ENCODE measurements around the gene RNASE7.
"Not testable (repeated sequence)": the region's sequence is repeated elsewhere in the genome, so short reads cannot be mapped to it uniquely, and the experiment has no call there.

RNASE7 gene, protein sequence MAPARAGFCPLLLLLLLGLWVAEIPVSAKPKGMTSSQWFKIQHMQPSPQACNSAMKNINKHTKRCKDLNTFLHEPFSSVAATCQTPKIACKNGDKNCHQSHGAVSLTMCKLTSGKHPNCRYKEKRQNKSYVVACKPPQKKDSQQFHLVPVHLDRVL

DNA sequence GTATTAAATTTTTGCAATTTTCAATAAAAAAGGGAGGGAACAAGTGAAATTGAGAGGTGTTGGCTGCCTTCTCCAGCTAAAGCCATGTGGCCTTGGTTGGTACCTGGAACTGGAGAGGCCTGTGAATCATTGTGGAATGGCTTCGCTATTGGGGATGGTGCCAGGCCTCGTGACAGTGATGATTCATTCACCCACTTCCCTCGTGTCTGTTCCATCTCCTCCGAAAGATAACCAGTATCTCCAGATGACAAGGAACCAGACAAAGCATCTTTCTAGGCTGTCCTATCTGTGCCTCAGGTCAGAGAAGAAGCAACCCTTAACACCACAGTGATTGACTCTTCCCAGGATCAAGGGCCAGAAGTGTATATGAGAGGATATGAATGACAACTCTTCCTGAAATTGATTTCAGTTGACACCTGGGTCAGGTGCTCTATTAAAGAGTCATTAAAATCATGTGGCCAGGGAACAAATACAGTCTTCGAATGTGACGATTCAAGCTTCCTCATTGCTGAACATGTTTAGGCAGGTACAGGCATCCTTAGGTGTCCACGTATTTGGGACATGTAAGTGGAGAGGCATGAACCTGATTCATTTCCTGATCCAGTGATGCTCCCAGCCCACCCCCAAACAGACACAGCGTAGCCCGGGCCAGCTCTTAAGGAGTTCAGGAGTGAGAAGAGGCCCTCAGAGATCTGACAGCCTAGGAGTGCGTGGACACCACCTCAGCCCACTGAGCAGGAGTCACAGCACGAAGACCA is at the start of gene RNASE7:
TSS of gene RNASE7 (plus strand) at position 687 of the 758 bp plus-strand sequence. CDS start 631 bp downstream, outside the sequence.
- DNase-seq (ENCODE audit: low read depth in 2 of 2) = no peak

DNA sequence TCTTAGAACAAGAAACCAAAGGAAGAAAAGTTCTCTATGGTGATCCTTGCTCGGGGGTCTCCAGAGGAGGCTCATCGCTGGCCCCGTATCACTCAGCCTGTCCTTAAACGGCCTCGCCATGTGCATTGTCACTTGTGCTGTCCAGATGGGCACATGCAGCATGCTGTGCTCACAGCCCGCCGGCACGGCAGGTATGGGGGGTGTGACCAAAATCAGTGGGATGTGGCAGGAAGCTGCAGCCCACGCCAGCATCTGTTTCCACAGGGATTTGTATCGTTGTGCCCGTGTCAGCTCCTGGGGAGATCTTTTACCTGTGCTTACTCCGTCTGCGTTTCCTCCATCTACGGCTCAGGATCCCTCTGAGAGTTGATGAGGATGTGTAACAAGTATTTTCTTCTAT is 45.6 kb upstream of the RNASE7 start:
- DNase-seq (ENCODE audit: low read depth in 2 of 2) = no peak

DNA sequence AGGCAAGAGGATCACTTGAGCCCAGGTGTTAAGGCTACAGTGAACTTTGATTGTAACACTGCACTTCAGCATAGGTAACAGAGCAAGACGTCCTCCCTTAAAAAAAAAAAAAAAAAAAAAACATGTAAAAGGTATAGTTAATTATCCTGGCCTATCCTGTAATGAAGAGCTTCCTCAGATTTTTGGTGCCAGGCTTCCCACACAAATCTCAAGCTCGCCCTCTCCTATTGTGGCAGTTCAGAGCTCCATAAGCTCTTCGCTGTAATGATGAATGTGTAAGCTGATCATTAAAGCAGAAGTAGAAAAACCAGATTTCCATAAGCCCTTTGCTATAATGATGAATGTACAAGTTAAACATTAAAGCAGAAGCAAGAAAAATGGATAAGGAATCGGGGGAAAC is 45.0 kb upstream of the RNASE7 start:
- no peak for DNase-seq (ENCODE audit: low read depth in 2 of 2)

DNA sequence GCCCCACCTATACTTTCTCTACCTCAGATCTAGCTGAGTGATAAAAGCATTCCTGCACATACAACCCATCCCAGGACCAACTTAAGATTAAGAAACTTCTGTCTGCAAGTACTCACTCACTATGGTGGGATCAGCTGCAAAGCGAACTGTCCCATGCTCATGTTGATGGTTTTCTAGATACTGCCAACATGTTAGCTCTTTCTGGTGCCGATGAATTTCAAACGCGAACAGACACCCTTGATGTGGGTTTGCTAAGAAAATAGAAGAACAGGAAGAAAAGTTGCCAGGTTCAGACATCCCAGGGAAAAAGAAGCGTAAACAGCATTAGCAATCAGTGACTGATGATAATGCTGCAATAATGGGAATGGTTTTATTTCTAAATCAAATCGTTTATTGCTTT is 44.6 kb upstream of the RNASE7 start:
- DNase-seq (ENCODE audit: low read depth in 2 of 2) = no peak

DNA sequence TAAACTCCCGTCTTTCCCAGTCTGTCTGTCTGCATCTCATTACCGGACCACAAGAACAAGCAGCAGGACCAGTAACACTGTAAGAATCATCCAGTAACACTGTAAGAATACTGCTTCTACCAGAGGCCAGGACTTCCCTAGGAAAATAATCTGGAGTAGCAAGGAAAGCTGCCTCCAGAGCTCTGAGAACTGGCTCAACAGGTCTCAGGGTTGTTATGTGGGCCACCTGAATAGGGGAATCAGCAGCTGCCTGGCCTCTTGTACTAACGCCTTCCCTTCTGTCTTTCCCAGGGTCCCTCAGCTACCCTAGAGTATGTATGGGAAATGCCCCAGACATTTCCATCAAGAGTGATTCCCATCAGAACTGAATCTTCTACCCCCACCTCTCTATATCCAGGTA is 44.0 kb upstream of the RNASE7 start:
- no peak for DNase-seq (ENCODE audit: low read depth in 2 of 2)

DNA sequence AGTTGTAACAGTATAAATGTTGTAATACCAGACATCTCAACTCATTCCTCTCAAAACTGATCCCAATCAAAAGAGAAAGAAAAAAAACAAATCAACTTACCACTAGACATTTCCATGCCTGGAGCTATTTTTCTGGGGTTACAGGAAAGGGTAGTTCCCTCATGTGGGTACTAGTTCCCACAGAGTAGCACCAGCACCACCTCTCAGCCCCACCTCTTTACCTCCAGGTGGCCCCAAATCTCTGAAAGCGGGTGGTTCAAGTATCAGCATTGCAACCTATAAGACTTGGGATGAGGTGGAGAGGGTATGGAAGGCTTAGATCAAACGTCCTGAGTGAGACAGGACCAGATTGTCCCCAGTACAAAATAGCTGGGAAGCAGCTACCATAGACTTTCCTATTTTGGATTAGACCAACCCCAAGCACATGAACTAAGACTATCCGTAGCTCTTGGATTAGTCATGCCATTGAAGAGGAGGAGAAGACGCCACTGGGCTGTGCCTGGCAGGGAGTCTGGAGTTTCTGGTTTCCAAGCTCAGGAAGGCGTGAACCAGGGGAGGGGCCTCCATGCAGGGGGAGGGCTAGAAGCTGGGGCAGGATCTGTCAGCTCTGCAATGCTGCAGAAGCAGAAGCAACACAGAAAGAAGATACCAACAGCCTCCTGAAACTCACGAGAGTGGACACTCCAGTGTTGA is 43.3 kb upstream of the RNASE7 start, which contains the start of gene SLC39A2:
TSS of gene SLC39A2 (plus strand) at position 620 of the 693 bp plus-strand sequence. CDS start 154 bp downstream, outside the sequence.
- DNase-seq (ENCODE audit: low read depth in 2 of 2) = no peak

DNA sequence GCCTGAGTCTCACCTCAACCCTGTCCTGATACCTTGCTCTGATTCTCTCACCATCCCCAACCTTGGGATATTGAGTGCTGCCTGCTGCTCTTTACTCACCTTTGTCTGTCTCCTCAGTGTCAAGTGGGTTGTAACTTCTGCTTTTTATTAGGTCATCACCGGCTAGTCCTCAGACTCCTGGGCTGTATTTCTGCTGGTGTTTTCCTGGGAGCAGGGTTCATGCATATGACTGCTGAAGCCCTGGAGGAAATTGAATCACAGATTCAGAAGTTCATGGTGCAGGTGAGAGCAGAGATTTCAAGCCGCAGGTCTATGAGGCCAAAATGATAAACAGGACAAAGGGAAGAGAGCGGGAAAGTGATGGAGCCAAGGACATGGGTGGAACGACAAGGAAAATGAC is 42.6 kb upstream of the RNASE7 start:
- DNase-seq (ENCODE audit: low read depth in 2 of 2) = no peak

DNA sequence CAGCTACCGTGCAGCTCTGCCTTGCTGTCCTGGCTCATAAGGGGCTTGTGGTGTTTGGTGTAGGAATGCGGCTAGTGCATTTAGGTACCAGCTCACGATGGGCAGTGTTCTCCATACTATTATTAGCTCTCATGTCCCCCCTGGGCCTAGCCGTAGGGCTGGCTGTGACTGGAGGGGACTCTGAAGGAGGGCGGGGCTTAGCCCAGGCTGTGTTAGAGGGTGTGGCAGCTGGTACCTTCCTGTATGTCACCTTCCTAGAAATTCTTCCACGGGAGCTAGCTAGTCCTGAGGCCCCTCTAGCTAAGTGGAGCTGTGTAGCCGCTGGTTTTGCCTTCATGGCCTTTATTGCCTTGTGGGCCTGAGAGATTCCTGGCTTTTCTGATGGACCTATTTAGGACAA is 40.9 kb upstream of the RNASE7 start:
- DNase-seq (ENCODE audit: low read depth in 2 of 2) = no peak

DNA sequence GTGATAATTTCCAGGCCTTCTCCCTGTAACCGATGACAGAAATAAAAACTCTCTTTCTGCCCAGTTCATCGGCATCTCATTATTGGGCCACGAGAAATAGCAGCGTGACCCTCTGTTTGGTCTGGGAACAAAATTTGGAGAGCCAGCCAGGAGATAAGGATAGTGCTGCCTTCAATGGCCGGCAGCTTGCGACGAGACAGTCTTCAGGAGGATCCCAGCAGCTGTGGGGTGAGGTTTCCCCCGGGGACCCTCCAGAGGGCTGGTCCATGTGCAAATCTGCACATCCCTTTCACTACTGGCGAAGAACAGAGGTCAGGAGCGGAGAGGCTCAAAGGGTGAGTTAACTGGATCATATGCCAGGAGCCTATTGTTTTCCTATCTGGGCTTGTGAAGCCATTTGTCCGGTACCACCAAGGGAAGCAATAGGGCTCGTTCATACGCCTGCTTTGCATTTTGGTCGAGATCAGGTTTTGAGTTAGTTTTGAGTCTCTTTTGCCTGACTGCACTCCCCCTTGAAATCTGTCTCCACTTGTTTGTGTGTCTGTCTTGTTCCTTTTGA is 38.3 kb upstream of the RNASE7 start:
- no peak for DNase-seq (ENCODE audit: low read depth in 2 of 2)

DNA sequence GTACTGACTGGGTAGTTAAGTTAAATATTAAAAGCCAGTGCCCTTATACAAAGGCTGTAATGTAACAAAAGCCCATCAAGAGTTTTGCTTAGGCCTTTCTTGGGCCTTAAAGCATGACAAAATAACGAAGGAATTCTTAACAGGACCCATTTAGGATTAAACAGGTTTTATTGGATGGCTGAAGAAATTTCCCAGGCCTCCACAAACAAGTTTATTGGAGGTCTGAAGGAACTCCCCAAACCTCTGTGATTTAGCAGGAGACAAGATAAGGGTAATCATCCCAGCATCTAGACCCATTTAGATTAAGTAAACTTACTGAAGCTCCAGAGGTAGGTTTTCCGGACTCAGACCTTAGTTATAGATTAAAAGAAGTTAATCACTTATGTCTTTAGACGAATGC is 32.4 kb upstream of the RNASE7 start:
- DNase-seq (ENCODE audit: low read depth in 2 of 2) = not testable (repeated sequence)

DNA sequence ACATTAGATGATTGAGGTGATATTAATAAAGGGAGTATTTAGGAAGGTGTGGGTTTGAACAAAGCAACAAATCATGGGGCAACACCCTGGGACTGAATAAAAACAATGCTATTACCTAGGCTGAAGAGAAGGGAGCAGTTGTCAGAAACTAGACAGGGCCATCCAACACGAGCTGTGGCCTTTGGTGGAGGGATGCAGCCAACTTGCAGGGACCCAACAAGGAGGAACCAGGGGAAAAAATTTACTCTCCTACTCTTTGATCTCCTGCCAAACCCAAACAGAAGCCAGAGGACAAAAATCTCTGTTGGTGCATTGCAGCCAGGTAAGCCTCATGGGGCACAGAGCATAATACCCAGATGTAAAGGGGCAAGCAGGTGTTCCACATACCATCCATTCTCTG is 31.0 kb upstream of the RNASE7 start:
- no peak for DNase-seq (ENCODE audit: low read depth in 2 of 2)

DNA sequence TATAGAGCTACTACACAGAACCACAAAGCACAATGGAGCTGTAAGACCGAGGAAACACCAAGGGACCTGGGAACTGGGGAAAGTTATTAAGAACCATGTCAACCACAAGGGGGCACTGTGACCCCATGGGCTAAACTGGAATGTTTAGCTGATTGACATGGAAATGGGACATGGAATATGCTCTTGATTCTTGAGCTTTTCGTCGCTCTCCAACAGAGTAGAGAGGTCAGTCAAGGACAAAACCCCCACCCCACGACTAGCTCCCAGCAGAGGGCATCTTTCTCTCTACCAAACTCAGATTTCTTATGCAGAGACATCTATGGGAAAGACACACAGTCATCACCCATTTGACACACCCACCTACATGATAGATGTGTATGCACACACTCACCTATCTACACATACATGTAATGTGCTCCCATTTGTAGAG is 27.4 kb upstream of the RNASE7 start:
- DNase-seq (ENCODE audit: low read depth in 2 of 2) = peak; percentile 61

DNA sequence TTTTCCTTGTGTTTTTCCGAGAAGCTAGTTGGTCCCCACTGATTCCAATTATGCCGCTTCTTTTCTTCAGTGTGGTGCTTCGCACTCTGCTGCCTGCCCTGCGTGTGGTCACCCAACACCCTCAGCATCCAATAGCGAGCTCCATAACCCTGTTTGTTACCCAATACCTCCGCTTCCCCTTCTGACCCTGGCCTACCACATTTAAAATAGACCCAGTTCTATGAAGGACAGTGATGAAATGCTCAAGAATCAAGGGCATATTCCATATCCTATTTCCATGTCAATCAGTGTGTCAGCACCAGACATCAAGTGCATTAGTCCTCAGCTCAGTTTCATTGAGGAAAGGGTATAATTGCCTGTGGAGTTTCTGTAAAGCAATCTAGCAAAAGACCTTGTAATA is 26.9 kb upstream of the RNASE7 start:
- no peak for DNase-seq (ENCODE audit: low read depth in 2 of 2)

DNA sequence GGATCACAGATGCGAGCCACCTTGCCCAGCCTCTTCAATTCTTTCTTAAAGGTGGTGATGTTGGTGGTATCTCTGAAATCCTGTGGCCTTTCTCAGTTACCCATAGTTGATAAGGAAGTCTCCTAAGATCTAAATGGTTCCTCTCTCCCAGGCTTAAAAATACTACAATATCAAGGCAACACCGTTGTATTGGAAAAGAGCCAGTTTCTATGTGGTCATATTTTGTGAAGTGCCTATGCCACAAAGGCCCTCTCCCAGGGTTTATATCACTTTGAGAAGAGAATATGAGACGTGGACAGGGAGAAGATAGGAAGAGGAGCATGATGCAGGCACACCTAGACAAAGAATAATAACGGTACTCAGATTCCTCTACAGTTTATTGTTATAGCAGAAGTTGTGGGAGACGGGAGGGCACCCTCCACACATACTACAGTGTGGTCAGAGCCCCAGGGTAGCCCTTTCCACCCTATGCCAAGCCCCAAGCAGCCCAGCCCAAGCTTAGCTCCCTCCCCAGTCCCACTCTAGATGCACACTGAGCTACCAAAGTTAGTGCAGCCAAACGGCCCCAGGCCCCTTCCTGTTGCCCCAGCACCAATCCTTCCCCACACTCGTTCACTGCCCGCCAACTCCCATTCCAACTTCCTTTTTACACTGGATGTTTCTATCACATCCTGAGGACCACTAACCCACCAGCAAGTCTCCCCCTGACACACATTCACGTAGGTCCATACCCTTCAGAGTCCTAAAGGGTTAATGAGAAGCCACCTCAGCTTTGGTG is 25.6 kb upstream of the RNASE7 start:
- no peak for DNase-seq (ENCODE audit: low read depth in 2 of 2)

DNA sequence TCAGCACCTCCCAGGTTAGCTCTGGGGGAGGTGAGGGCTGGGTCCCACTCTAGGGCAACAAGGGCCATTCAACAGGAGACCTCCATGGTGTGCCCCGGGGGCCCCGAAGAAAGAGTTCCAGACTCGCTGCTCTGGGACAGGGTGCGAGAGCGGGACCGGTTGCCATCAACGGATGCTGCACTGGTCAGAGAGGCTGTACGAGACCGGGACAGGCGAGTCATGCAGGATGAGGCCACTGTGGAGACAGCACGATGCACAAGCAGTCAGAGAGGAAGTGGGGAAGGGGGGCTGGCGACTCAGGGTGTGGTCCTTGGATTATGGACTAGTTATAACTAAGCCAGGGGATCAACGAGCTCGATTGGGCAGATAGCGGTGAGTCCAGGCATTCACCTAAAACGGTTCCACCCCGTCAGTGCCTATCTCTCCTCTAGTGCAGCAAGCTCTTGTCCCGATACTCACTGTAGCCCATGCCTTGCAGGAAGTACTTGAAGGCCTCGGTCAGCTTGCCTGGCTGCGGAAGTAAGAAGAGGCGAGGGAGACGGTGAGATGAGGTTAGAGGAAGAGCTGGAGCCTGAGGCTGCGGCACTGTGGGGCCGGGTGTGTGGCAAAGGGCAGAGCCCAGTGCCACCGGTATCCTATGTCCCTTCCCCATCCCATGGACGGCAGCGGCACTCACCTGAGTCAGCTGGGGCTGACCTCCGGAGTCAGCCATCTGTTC is 24.5 kb upstream of the RNASE7 start:
- no peak for DNase-seq (ENCODE audit: low read depth in 2 of 2)

DNA sequence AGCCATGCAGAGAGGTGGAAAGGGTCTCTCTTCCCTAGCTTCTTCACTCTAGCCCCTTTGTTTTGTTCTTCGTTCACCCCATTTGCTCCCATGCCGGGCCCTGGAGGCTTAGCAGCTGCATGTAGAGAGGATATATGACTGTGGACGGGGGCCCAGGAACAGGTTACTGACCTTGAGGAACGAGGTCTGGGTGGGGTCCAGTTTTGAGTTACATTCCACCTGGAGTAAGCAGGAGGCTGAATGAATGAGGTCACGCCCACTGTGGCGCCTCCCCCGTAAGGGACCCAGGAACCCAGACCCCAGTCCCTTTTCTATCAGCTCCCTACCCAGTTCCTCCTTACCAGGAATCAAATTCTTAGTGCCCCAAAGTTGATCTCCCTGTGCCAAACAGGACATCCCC is 23.9 kb upstream of the RNASE7 start:
- no peak for DNase-seq (ENCODE audit: low read depth in 2 of 2)

DNA sequence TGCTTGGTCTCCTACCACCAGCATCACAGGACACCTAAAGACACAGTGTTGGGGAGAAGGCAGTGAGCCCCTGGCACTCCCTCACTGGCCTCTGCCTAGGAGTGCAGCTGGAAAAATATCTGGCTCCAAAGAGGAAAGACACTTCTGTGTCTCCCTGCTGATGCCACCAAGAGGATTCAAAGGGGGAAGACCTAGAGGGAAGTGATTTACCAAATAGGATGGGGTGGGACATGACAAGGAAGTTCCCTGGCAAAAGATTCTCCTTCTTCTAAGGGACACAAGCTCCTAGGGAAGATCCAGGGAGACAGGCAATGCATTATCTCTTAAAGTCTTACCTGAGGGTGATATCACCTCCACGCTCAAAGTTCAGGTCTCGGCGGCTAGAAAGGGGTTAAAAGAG is 23.4 kb upstream of the RNASE7 start:
- DNase-seq (ENCODE audit: low read depth in 2 of 2) = no peak

DNA sequence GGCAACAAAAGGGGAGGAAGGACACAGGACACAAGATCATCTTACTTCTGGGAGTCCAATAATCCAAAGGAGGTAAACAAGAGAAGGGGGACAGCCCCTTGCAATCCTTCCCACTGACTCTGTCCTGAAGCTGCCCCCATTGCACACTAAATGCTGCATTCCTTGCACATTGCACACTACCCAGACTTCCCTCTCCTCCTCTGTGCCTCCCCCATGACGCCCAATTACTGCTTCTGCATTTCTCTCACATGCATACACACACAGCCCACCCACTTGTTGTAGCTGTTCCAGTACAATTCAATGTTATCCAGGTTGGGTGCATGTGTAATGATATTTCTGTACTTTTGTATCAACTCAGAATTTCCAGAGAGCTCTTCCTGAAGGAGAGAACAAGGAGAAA is 22.8 kb upstream of the RNASE7 start:
- no peak for DNase-seq (ENCODE audit: low read depth in 2 of 2)

DNA sequence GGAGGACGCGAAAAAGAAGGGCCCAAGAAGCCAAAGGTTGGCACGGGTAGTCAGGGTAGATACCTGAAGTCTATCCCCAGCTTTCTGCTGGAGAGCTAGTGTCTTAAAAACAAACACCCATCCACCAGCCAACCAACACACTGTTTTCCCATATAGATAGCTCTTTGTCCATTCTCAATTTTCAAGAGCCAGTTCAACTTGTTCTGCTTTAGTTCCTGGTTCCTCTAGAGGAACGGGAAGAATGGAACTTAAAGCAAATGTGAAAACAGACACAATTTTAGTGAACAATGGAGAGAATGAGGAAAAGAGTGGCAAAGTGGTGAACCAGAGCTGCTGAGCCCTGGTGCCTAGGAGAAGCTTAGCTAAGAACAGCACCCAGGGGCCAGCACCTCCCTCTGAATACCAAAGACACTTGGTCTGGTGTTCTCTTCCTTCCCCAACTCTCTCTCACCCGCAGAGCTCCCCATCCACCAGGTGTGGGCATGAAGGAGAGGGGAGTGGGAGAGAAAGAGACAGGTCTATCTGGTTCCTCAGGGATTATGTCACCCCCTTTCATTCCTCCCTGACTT is 21.1 kb upstream of the RNASE7 start:
- DNase-seq (ENCODE audit: low read depth in 2 of 2) = no peak

DNA sequence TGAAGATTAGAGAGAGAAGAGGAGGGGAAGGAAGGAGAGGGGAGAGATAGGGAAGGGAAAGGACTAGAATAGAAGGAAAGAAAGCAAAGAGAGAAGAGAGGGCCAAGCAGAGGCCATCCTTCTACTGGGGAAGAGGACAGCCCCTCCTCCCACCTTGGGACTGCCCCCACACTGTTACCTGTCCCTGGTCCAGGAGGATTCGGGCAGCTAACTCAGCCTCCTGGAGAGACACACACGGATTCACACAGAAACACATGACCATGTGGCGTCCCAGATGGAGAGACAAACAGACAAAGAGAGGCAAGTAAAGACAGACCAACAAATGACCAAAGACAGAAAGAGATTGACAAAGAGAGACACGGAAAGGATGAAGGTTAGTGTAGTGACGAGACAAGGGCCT is 19.5 kb upstream of the RNASE7 start:
- no peak for DNase-seq (ENCODE audit: low read depth in 2 of 2)

DNA sequence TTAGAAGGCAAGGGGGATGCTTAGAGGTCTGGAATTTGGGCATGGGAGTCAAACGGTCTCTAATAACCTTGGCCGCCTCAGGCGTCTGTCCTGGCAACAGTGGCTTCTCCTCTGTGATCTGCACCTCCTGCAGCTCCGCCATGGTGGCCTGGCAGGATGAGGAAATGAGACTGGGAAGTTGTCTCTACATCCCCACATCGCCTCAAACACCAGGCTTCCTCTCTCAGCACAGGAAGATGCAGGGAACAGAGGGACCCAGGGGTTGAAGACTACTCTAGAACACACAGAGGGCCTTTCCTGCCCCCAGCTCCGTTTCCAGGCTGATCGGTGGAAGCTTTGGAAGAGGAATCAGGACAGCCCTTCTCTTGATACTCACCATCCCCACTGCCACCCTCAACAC is 19.0 kb upstream of the RNASE7 start:
- DNase-seq (ENCODE audit: low read depth in 2 of 2) = no peak
